Endometrial microvascular endothelial cells (primary cell): ENCODE data around the gene IL1R1. TPM values are rescaled to one million over a fixed set of nuclear protein-coding genes. Genes with fewer than 3 reads are reported as not detected.

Experiments
- in situ Hi-C: cut with HindIII; loops from 2 replicates; pipeline ENCODE4 v1.10.0; 2017; ENCODE audit warnings: low sequenced_read_pairs, low pct_unique_long_range_greater_than_20kb; ENCODE audit errors: inconsistent ontology term
- total RNA-seq: library from RNA; depleted of rRNA; stranded (reverse); fragments of >200 nt; gene quantifications from one replicate; pipeline ENCODE4 v1.2.3, GENCODE V29; 2015; ENCODE audit errors: inconsistent ontology term

Gene IL1R1
- total RNA-seq, 1 donor from 2014 or later, result 4.4 TPM

DNA sequence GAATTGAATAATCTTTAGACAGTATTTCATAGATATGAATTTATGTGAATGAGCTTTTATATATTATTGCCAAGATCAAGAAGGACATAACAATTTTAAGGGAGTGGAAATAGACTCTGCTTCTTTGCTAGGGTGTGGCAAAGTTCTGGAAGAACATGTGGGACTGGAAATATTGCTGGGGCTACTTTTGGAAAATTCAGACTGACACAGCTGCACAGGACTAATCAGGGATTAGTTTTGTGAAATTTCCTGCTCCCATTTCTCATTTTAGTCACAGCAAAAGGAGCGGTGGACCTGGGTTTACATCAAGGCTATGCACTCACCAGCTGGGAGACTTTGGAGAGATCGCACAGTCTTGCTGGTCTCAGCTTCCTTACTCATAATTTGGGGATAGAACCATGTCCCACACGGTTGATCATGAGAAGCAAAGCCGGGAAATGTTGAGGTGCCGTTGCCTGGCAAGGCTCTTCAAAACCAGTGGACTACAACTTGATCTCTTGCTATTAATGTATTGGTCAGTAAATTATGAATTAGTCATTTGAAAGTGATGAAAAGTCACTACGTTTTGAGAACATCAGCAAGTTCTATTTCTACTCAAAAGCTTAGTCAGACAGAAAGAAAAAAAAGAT is 86.7 kb downstream of the IL1R1 start:
- in situ Hi-C loops, result no loop called here

Other genes starting within 250 kb of the IL1R1 start
- not detected for gene IL1R2, start 150.8 kb upstream of the IL1R1 start, total RNA-seq
- gene IL1RL2, start 44.3 kb downstream of the IL1R1 start, total RNA-seq, result not detected
- gene IL1RL1, start 168.8 kb downstream of the IL1R1 start, total RNA-seq, result 128 TPM
- 6.8 TPM for gene IL18R1, start 213.1 kb downstream of the IL1R1 start, total RNA-seq